Glomerular endothelial cell (primary cell): ENCODE data around the gene RAD51B. TPM values are rescaled to one million over a fixed set of nuclear protein-coding genes. Genes with fewer than 3 reads are reported as not detected.
"Not testable (repeated sequence)": the region's sequence is repeated elsewhere in the genome, so short reads cannot be mapped to it uniquely, and the experiment has no call there.

ENCODE experiments used
- DNase-seq: peaks from one replicate; pipeline ENCODE4 v3.0.0-alpha.2; 2011; ENCODE audit warnings: low read depth, low spot score; ENCODE audit errors: extremely low read depth
- total RNA-seq: library from RNA; depleted of rRNA; stranded (reverse); fragments of >200 nt; gene quantifications from 2 replicates; pipeline ENCODE4 v1.2.3, GENCODE V29; 2015

RAD51B gene
- total RNA-seq, 1 donor from 2014 or later = 9.7 TPM

- no peak for DNase-seq
These were observed 243.1 kb downstream of the RAD51B start for GRCh38 chr14:68062651-68063050.

- DNase-seq = no peak
These were observed 245.7 kb downstream of the RAD51B start for GRCh38 chr14:68065322-68065721.

GRCh38 chr14:68074765-68075381, 255.3 kb downstream of the RAD51B start:
- DNase-seq = no peak

- no peak for DNase-seq
These were observed 255.9 kb downstream of the RAD51B start for GRCh38 chr14:68075382-68076029.

GRCh38 chr14:68076451-68076850, 256.9 kb downstream of the RAD51B start:
- no peak for DNase-seq

GRCh38 chr14:68079941-68080697, 260.5 kb downstream of the RAD51B start:
- DNase-seq = no peak

- DNase-seq = no peak
These were observed 261.9 kb downstream of the RAD51B start for GRCh38 chr14:68081489-68081888.

GRCh38 chr14:68082698-68083291, 263.2 kb downstream of the RAD51B start:
- no peak for DNase-seq

- no peak for DNase-seq
These were observed 264.7 kb downstream of the RAD51B start for GRCh38 chr14:68084256-68084655.

GRCh38 chr14:68085742-68086141, 266.2 kb downstream of the RAD51B start:
- no peak for DNase-seq

- no peak for DNase-seq
These were observed 268.9 kb downstream of the RAD51B start for GRCh38 chr14:68088451-68088854.

- no peak for DNase-seq
These were observed 269.7 kb downstream of the RAD51B start for GRCh38 chr14:68089146-68089731.

- DNase-seq = no peak
These were observed 274.6 kb downstream of the RAD51B start for GRCh38 chr14:68094158-68094557.

GRCh38 chr14:68094752-68095151, 275.2 kb downstream of the RAD51B start:
- DNase-seq = no peak

GRCh38 chr14:68097727-68098126, 278.1 kb downstream of the RAD51B start:
- no peak for DNase-seq

- no peak for DNase-seq
These were observed 279.3 kb downstream of the RAD51B start for GRCh38 chr14:68098834-68099233.

GRCh38 chr14:68099495-68100045, 280.0 kb downstream of the RAD51B start:
- no peak for DNase-seq

- not testable (repeated sequence) for DNase-seq
These were observed 282.2 kb downstream of the RAD51B start for GRCh38 chr14:68101715-68102301.

GRCh38 chr14:68103853-68104252, 284.3 kb downstream of the RAD51B start:
- no peak for DNase-seq

GRCh38 chr14:68104518-68104917, 284.9 kb downstream of the RAD51B start:
- no peak for DNase-seq
